ENCODE results near the gene MCUR1. TPM values are rescaled to one million over a fixed set of nuclear protein-coding genes. Genes with fewer than 3 reads are reported as not detected.
A peak's percentile ranks its signal among the peaks of the same experiment; 100 is the strongest.

MCUR1 gene
- total and polyA plus RNA-seq, 7 donors: 7.2 to 34.2 (median 12.9) TPM

- WGBS, 2 donors: 74 to 82% methylated on average over 56 of the region's 56 CpGs
- TF ChIP-seq POLR2AphosphoS5 (IDR thresholded peaks at IDR 0.05) (no peak), EP300 (IDR thresholded peaks at IDR 0.05) (no peak), CTCF (IDR thresholded peaks at IDR 0.05) (no peak), POLR2A (IDR thresholded peaks at IDR 0.05) (no peak)
- intact Hi-C loops (cut with DNase I): no loop called here
Observed at GRCh38 chr6:13742961-13743735, 71.2 kb downstream of the MCUR1 start.

GRCh38 chr6:13741365-13741764, 73.0 kb downstream of the MCUR1 start:
- TF ChIP-seq CTCF (IDR thresholded peaks at IDR 0.05) (no peak), EP300 (IDR thresholded peaks at IDR 0.05) (no peak), POLR2AphosphoS5 (IDR thresholded peaks at IDR 0.05) (no peak)
- WGBS, 2 donors: 87 to 95% methylated on average over 4 of the region's 4 CpGs
- Histone ChIP-seq H3K9me3 (no peaks in the 10 kb centered on the region), H3K36me3 (no peaks in the 10 kb centered on the region), H3K27me3 (no peaks in the 10 kb centered on the region), H3K27ac (no peak overlapping the region), H3K4me1 (no peaks in the 10 kb centered on the region), H3K4me3 (no peak overlapping the region)
- no peak for DNase-seq
- intact Hi-C loops (cut with DNase I): no loop called here

More at GRCh38 chr6:13742961-13743735, 71.2 kb downstream of the MCUR1 start:
- Histone ChIP-seq H3K36me3 (no peaks in the 10 kb centered on the region), H3K27ac (peak overlapping the region in 2 of 4 donors; percentile 19 to 48), H3K4me3 (peak overlapping the region in 3 of 4 donors; percentile 23 to 37 (median 30)), H3K4me1 (no peaks in the 10 kb centered on the region), H3K27me3 (no peaks in the 10 kb centered on the region), H3K9me3 (no peaks in the 10 kb centered on the region)
- DNase-seq: no peak

Other genes with a start within 250 kb of the MCUR1 start
- 10 to 100 TPM in 1 of 4 donors, 1 to 10 TPM in 3; 5.8 to 13.3 (median 9.2) TPM for gene SIRT5, start 240.0 kb downstream of the MCUR1 start, total RNA-seq
- 10 to 100 TPM in 1 of 3 donors, 1 to 10 TPM in 2; 8.0 to 12.5 (median 8.4) TPM for gene SIRT5, start 240.0 kb downstream of the MCUR1 start, polyA plus RNA-seq
- 10 to 100 TPM; 87.8 to 97.6 (median 89.8) TPM for gene NOL7, start 199.2 kb downstream of the MCUR1 start, total RNA-seq
- gene NOL7, start 199.2 kb downstream of the MCUR1 start, polyA plus RNA-seq: 10 to 100 TPM; 72.2 to 76.5 (median 73.9) TPM
- 10 to 100 TPM; 49.6 to 84.3 (median 55.3) TPM for gene RANBP9, start 102.7 kb downstream of the MCUR1 start, total RNA-seq
- gene RANBP9, start 102.7 kb downstream of the MCUR1 start, polyA plus RNA-seq: 10 to 100 TPM; 19.4 to 26.6 (median 22.2) TPM
- gene RNF182, start 110.4 kb upstream of the MCUR1 start, total RNA-seq: under 1 TPM; 0.16 to 0.71 (median 0.41) TPM
- gene RNF182, start 110.4 kb upstream of the MCUR1 start, polyA plus RNA-seq: under 1 TPM in 1 of 3 donors, not detected in 2; 0.06 TPM